DND-41 (cell line): ENCODE data around the gene ABCB7.

Experiments used
- CTCF ChIP-seq: IDR thresholded peaks from 2 replicates; pipeline ENCODE4 v1.5.1; 2012; ENCODE audit warnings: borderline replicate concordance, low read length, moderate library complexity, mild to moderate bottlenecking; ENCODE audit not compliant: poor library complexity, severe bottlenecking; ENCODE audit errors: extremely low read depth
- EZH2 ChIP-seq: IDR thresholded peaks from 3 replicates; pipeline ENCODE4 v1.6.1; 2012; ENCODE audit warnings: borderline replicate concordance, low read depth, mild to moderate bottlenecking, moderate library complexity, low read length, inconsistent platforms; ENCODE audit not compliant: severe bottlenecking

- no peak for TF ChIP-seq CTCF
- no peak for TF ChIP-seq EZH2
These were observed 88.2 kb downstream of the ABCB7 start for GRCh38 chrX:75067931-75068330.
